Transverse colon (tissue), 4 donors: ENCODE measurements around the gene NTNG1.

Experiments used
- CTCF ChIP-seq, 5 experiments: fragments of 200-600 bp in 3 of 5; fragments of 450-650 bp in 2 of 5; sonication (generic) in 3 of 5; IDR thresholded peaks; 1 replicate in 2 of 5; 2 replicates in 3 of 5; pipeline ENCODE4 v1.5.1; 2016 to 2017; ENCODE audit warnings: antibody characterized with exemption in 5 of 5, inconsistent platforms in 3 of 5, mild to moderate bottlenecking in 2 of 5, moderate library complexity in 1 of 5
- EP300 ChIP-seq: sonication (generic); formaldehyde crosslinking; IDR thresholded peaks from one replicate; pipeline ENCODE4 v1.6.1; 2017; ENCODE audit warnings: antibody characterized with exemption, low read depth
- POLR2A ChIP-seq: fragments of 450-650 bp; IDR thresholded peaks from one replicate; pipeline ENCODE4 v1.6.1; 2016; ENCODE audit warnings: antibody characterized with exemption, mild to moderate bottlenecking, moderate library complexity
- POLR2AphosphoS5 ChIP-seq, 3 donors: sonication (generic); formaldehyde crosslinking; IDR thresholded peaks; one replicate each; pipeline ENCODE4 v1.6.1; 2016; ENCODE audit warnings: antibody characterized with exemption in 3 of 3

GRCh38 chr1:107481756-107482384, 341.0 kb downstream of the NTNG1 start:
- TF ChIP-seq CTCF (IDR thresholded peaks at IDR 0.05) (no peak), POLR2AphosphoS5 (IDR thresholded peaks at IDR 0.05) (no peak), EP300 (no peak), POLR2A (no peak)
